GM21717 (cell line): ENCODE data around the gene IL1RAPL1.

Source experiments
- ATAC-seq: cut with Tn5 transposase; IDR thresholded peaks from one replicate; pipeline ENCODE4 v1.9.1; 2021; ENCODE audit warnings: mild to moderate bottlenecking, moderate library complexity; ENCODE audit not compliant: unreplicated experiment

Gene IL1RAPL1

DNA sequence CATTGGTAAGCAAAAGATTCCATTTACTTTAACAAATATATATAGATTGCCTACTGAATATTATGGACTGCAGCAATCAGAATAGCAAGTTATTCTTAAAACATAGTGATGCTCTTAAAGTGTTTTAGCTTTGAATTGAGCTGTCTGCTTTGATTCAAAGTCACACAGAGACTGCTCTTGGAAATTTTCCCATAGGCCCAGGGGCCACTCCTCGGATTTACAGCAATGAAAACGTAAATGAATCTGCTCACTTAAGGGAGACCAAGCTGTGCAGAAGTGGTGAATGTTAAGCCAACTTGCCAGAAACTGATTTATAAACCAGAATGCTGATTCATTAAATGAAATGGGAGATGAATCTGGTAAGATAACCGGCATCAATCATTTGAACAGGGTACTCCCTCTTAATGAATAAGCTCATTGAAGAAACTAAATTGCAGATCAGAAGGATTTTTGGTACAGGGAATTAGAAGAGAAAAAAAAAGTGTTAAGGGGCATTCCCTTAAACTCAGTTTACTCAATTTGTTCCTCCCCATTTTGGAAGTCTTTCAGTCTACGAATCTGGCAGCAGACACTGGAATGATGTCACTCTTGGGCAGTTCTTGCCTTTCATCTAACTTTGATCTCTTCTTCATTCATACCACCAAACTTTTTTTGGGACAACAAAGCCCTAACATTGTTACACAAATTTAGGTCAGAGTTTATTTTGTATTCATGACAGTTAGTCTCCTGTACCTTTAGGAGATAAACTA, 1264.8 kb downstream of the IL1RAPL1 start:
- ATAC-seq, result no peak

DNA sequence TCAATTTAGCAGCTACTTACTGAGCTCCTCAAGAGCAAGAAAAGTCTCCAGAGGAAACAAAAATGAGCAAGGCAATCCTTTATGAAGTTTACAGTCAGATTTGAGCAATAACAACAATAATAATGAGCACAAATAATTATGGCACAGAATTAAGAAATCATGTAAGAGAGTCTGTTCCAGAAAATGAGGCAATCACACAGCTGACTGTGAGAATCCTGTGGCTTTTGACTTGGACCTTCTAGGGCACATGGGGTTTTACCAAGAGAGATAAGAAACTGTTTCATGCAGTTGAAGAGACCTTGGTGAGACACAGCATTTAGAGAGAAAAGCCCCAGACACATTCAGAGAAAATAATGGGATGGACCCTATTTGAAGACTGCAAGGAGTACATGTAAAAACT, 1265.5 kb downstream of the IL1RAPL1 start:
- ATAC-seq, result no peak

DNA sequence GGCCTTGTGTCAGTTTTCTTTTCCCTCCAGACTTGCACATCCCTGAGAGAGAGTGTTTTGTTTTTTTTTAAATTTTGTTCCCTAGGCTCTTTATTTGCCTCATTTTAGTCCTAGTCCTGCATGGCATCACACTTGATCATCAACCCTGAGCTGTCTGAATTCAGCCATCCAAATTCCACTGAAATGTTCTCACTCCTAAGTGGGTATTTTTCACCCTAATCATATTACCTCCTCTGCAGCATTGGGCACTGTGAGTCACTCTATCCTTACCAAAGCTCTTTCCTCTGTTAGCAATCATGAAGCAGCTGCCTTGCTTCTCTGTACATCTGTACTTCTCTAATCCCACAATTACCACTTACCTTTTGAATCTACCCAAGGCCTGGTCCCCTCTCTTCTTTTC, 1271.5 kb downstream of the IL1RAPL1 start:
- ATAC-seq, result no peak

- no peak for ATAC-seq
Observed at GRCh38 chrX:29862126-29862677, 1275.0 kb downstream of the IL1RAPL1 start.

- no peak for ATAC-seq
Observed at GRCh38 chrX:29867971-29868370, 1280.7 kb downstream of the IL1RAPL1 start.

- no peak for ATAC-seq
Observed at GRCh38 chrX:29869837-29870236, 1282.6 kb downstream of the IL1RAPL1 start.

GRCh38 chrX:29870608-29871007, 1283.4 kb downstream of the IL1RAPL1 start:
- no peak for ATAC-seq

- ATAC-seq, result no peak
Observed at GRCh38 chrX:29872831-29873230, 1285.6 kb downstream of the IL1RAPL1 start.

GRCh38 chrX:29876733-29877132, 1289.5 kb downstream of the IL1RAPL1 start:
- ATAC-seq, result no peak

DNA sequence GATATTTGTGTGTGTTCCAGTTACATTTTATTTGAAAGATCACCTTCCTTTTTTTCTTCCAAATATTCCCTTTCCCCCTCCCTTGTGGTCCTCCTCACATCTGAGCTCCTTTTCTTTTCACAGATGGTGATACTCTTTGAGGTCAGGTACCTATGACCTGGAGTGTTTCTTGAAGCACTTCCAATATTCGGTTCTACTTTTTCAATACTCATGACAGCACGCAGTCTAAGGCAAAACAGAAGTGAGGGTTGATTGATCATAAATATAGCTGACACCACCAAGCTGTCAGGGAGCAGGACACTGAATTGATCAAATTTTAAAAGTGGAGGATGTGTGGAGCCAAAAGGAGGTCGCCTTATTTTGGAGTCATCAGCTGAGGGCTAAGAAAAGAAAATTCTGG, 1293.7 kb downstream of the IL1RAPL1 start:
- peak; percentile 59 for ATAC-seq

GRCh38 chrX:29890004-29890403, 1302.8 kb downstream of the IL1RAPL1 start:
- ATAC-seq, result no peak

- peak; percentile 63 for ATAC-seq
Observed at GRCh38 chrX:29890646-29891200, 1303.5 kb downstream of the IL1RAPL1 start.

DNA sequence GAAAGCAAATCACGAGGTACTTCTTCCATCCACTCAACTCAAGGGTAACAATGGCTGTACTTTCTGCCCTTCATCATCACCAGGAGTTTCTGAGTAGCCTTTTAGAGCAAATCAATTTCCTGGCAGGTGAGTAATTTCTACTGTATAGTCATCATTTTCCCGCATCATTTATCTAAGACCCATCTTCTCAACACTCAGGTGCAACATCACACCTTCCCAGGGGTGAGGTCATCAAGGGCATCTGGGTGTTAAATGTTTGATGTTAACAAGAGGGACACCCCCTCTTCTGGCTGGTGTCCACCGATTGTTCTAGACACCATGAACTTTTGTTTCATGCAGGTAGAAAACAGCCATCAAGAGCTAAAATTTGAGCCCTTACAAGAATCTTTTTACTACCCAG, 1314.8 kb downstream of the IL1RAPL1 start:
- no peak for ATAC-seq

DNA sequence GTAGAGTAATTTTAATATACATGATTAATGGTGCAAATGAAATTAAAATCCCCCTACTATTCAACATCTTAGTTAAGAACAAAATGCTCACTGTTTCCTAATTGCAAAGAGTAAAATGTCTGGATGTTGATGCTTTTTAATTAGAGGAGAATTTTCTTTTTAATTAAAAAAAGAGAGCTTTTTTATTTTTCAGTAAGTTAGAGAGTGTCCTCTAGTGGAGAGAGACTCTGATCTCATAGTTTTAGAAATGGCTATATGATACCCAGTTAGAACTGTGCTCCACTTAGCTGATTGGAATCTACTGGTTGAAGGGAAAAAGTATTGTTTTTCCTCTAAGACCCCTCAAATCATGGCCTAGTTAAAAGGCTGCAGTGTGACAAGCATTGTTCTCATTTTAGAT, 1316.1 kb downstream of the IL1RAPL1 start:
- no peak for ATAC-seq

- no peak for ATAC-seq
Observed at GRCh38 chrX:29911673-29912072, 1324.4 kb downstream of the IL1RAPL1 start.

- no peak for ATAC-seq
Observed at GRCh38 chrX:29913647-29914046, 1326.4 kb downstream of the IL1RAPL1 start.

DNA sequence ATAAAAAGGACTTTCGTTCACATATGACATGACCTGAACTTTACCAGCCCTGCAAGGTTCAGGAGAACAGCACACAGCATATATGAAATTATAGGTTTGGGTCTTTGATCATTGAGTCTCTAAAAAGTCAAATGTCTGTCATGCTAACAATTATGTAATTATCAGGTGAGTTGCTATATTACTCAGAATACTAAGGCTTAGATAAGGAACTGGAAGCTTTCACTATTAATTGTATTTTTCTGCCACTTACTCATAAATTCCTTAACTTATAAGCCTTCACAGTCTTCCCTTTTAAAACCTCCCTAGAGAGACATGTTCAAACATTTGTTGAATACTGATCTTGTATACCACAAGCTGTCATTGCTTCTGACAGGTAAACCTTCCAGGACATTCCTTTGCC, 1335.4 kb downstream of the IL1RAPL1 start:
- no peak for ATAC-seq

DNA sequence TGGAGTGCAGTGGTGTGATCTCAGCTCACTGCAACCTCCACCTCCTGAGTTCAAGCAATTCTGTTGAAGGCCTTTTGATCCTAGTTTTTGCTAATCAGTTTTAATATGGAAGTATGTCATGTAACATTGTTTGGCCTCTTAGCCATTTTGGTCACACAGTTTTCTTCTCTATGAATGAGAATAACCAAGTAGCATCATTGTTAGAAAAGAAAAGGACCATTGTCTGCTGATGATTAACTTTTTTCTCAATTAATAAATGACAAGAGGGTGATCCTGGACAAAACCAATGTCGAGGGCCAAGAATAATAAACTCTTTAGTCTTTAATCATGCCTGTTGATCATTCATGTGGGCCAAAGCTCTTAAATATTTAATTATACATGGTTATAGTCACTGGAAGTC, 1338.8 kb downstream of the IL1RAPL1 start:
- no peak for ATAC-seq

DNA sequence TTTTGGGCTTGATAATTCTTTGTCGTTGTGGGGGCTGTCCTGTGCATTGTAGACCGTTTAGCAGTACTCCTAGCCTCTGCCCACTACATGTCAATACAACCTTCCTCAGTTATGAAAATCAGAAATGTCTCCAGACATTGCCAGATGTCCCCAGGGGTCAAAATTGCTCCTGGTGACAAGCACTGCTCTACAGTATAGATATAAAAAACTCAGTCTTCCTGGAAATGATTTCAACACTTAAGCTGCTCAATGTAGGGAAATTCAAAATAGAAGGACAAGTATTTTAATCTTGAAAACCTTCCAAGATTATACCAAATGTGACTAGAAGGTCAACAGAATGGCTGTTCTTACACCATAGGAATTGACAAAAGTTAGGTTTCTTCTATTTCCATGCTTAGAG, 1339.4 kb downstream of the IL1RAPL1 start:
- ATAC-seq, result no peak

- no peak for ATAC-seq
Observed at GRCh38 chrX:29935455-29935854, 1348.2 kb downstream of the IL1RAPL1 start.

GRCh38 chrX:29940750-29941149, 1353.5 kb downstream of the IL1RAPL1 start:
- ATAC-seq, result no peak

- ATAC-seq, result no peak
Observed at GRCh38 chrX:29941287-29941686, 1354.0 kb downstream of the IL1RAPL1 start.
